ENCODE measurements around the gene POLR2I.

POLR2I gene

DNA sequence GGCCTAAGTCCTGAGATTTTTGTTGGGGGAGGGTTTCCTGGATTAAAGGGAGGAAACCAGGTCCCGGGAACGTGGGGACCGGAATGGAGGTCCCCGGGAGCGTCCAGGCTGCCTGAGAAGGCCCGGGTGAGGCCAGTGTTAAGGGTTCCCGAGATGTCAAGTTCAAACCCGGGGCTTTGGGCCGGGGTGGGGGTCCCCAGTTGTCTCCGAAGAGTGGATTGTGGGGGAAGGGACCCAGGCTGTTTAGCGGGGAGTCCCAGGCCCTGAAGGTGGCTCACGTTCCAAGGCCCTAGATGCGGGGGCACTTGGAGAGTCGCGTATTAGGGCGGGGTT lies 37.3 kb upstream of the POLR2I start:
- DNase-seq = no peak
- no peak overlapping the region for H3K4me3 Mint-ChIP-seq
- peaks cover 21% of the 10 kb centered on the region for H3K4me1 Mint-ChIP-seq
- no peaks in the 10 kb centered on the region for H3K9me3 Mint-ChIP-seq
- no peak overlapping the region for H3K27ac Mint-ChIP-seq
- H3K36me3 Mint-ChIP-seq (ENCODE audit: low read depth) = peaks cover 43% of the 10 kb centered on the region
- TF ChIP-seq CTCF (IDR thresholded peaks at IDR 0.05) = no peak
- H3K27me3 Mint-ChIP-seq (ENCODE audit: low read depth, poor library complexity) = no peaks in the 10 kb centered on the region

DNA sequence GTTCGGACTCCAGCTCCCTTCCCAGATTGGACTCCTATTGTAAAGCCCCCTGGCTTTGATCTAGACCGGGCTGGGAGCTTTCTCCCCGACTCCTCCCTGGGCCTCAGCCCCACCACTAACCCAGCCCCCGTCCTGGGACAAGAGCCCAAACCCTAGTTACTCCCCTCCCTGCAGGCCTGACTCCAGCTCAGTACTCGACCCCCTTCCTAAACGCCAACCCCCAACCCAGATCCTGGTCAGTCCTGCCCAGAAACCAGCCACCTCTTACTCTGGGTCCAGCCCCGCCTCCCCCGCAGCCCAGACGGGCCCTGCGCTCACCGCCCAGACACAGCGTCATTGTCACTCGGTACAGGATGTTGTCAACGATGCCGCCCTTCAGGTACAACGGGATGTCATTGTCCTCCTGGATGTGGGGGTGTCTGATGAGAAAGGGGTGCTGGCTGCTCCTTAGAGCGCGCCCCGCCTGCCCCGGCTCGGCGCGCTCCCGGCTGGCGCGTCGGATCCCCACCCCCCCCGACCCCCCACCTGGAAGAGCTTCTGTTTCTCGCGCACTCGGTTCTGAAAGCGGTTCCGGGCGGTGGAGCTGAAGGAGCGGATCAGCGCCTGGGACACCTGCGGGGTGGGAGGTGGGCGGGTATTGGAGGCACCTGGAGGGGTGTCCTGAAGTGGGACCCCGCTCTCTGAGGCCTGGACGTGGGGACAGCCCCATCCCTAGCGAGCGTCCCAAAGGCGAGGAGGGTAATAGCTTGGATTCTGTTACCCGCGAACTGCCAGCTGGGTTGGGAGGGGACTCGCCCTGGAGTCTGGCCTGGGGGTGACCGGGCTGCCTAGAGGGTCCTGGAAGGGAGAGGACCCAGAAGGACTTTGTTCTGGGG lies 36.7 kb upstream of the POLR2I start:
- H3K27ac Mint-ChIP-seq = no peak overlapping the region

GRCh38 chr19:36150586-36150985 lies 35.9 kb upstream of the POLR2I start:
- Mint-ChIP-seq H3K27me3 (ENCODE audit: low read depth, poor library complexity) (no peaks in the 10 kb centered on the region), H3K9me3 (no peaks in the 10 kb centered on the region), H3K4me3 (no peak overlapping the region), H3K4me1 (peaks cover 7% of the 10 kb centered on the region), H3K36me3 (ENCODE audit: low read depth) (peaks cover 57% of the 10 kb centered on the region), H3K27ac (no peak overlapping the region)
- no peak for DNase-seq
- no peak for TF ChIP-seq CTCF (IDR thresholded peaks at IDR 0.05)

More for the DNA sequence above, 36.7 kb upstream of the POLR2I start:
- H3K36me3 Mint-ChIP-seq (ENCODE audit: low read depth) = peaks cover 49% of the 10 kb centered on the region
- no peaks in the 10 kb centered on the region for H3K9me3 Mint-ChIP-seq
- no peak for DNase-seq
- no peak overlapping the region for H3K4me3 Mint-ChIP-seq
- H3K4me1 Mint-ChIP-seq = peaks cover 15% of the 10 kb centered on the region
- no peak for TF ChIP-seq CTCF (IDR thresholded peaks at IDR 0.05)
- H3K27me3 Mint-ChIP-seq (ENCODE audit: low read depth, poor library complexity) = no peaks in the 10 kb centered on the region

GRCh38 chr19:36149673-36150406 lies 35.2 kb upstream of the POLR2I start:
- Mint-ChIP-seq H3K36me3 (ENCODE audit: low read depth) (peaks cover 62% of the 10 kb centered on the region), H3K9me3 (no peaks in the 10 kb centered on the region), H3K27ac (no peak overlapping the region)

GRCh38 chr19:36144624-36145023 lies 29.9 kb upstream of the POLR2I start:
- TF ChIP-seq CTCF (IDR thresholded peaks at IDR 0.05) = no peak
- DNase-seq = no peak
- H3K4me1 Mint-ChIP-seq = peaks cover 11% of the 10 kb centered on the region
- no peak overlapping the region for H3K4me3 Mint-ChIP-seq
- H3K27ac Mint-ChIP-seq = no peak overlapping the region
- H3K36me3 Mint-ChIP-seq (ENCODE audit: low read depth) = peaks cover 63% of the 10 kb centered on the region
- peaks cover 5% of the 10 kb centered on the region for H3K27me3 Mint-ChIP-seq (ENCODE audit: low read depth, poor library complexity)
- H3K9me3 Mint-ChIP-seq = no peaks in the 10 kb centered on the region

More at GRCh38 chr19:36149673-36150406, 35.2 kb upstream of the POLR2I start:
- no peak for TF ChIP-seq CTCF (IDR thresholded peaks at IDR 0.05)
- Mint-ChIP-seq H3K27me3 (ENCODE audit: low read depth, poor library complexity) (no peaks in the 10 kb centered on the region), H3K4me3 (no peak overlapping the region), H3K4me1 (no peaks in the 10 kb centered on the region)
- DNase-seq = no peak

Data from nephron progenitor cell (in vitro differentiated cells).